ENCODE results near the gene NPAT.

- TF ChIP-seq, protein P1, sequence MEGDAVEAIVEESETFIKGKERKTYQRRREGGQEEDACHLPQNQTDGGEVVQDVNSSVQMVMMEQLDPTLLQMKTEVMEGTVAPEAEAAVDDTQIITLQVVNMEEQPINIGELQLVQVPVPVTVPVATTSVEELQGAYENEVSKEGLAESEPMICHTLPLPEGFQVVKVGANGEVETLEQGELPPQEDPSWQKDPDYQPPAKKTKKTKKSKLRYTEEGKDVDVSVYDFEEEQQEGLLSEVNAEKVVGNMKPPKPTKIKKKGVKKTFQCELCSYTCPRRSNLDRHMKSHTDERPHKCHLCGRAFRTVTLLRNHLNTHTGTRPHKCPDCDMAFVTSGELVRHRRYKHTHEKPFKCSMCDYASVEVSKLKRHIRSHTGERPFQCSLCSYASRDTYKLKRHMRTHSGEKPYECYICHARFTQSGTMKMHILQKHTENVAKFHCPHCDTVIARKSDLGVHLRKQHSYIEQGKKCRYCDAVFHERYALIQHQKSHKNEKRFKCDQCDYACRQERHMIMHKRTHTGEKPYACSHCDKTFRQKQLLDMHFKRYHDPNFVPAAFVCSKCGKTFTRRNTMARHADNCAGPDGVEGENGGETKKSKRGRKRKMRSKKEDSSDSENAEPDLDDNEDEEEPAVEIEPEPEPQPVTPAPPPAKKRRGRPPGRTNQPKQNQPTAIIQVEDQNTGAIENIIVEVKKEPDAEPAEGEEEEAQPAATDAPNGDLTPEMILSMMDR (conservative IDR thresholded peaks at IDR 0.05 in 1 of 2, IDR thresholded peaks at IDR 0.05 in 1 of 2; ENCODE audit: extremely low read depth in 1 of 2, insufficient read depth in 1 of 2, low read depth in 1 of 2, low read length in 2 of 2): no peak
- TF ChIP-seq EZH2 (IDR thresholded peaks at IDR 0.05; ENCODE audit: borderline replicate concordance, low read length): no peak
These were observed 111.3 kb downstream of the NPAT start for GRCh38 chr11:108111126-108111525.

Data from mammary epithelial cell (primary cell).